Measurements from ENCODE around the gene LYSMD3.

Gene LYSMD3

GRCh38 chr5:90562341-90562740 lies 33.0 kb upstream of the LYSMD3 start:
- no peak for TF ChIP-seq CTCF (IDR thresholded peaks at IDR 0.05)

GRCh38 chr5:90561766-90562165 lies 32.4 kb upstream of the LYSMD3 start:
- no peak for TF ChIP-seq CTCF (IDR thresholded peaks at IDR 0.05)

GRCh38 chr5:90560771-90561170 lies 31.4 kb upstream of the LYSMD3 start:
- TF ChIP-seq CTCF (IDR thresholded peaks at IDR 0.05): no peak

GRCh38 chr5:90558344-90559192 lies 29.2 kb upstream of the LYSMD3 start, which contains the start of gene ADGRV1:
Gene ADGRV1, plus strand, starts transcription at chr5:90558797. Its CDS starts 99 bp downstream, at chr5:90558896.
- TF ChIP-seq CTCF (IDR thresholded peaks at IDR 0.05): no peak

- no peak for TF ChIP-seq CTCF (IDR thresholded peaks at IDR 0.05)
Observed at GRCh38 chr5:90557871-90558270, 28.5 kb upstream of the LYSMD3 start.

- TF ChIP-seq CTCF (IDR thresholded peaks at IDR 0.05): no peak
Observed at GRCh38 chr5:90557391-90557790, 28.0 kb upstream of the LYSMD3 start.

GRCh38 chr5:90555666-90556065 lies 26.3 kb upstream of the LYSMD3 start:
- no peak for TF ChIP-seq CTCF (IDR thresholded peaks at IDR 0.05)

Data from LNCAP (cell line).